PC-3 (cell line): Measurements from ENCODE around the gene CD22. TPM values are rescaled to one million over a fixed set of nuclear protein-coding genes. Genes with fewer than 3 reads are reported as not detected.

Experiments
- ATAC-seq: fragments of 200-7000 bp; cut with Tn5 transposase; 2 replicates; pipeline ENCODE4 v1.9.1; 2020; ENCODE audit warnings: mild to moderate bottlenecking, moderate library complexity
- BruUV-seq: library from RNA; stranded (reverse); fragments of 400-500 nt; replicated peaks from 2 replicates; lab custom pipeline; 2021; lab: Mats Ljungman, UMichigan
- CTCF ChIA-PET: fragments of 300-600 bp; sonication (Branson Sonifier 250); formaldehyde crosslinking; loops from one replicate; lab custom pipeline; 2022; ENCODE audit warnings: antibody characterized with exemption; lab: Charles Lee
- POLR2A ChIA-PET: fragments of 300-600 bp; sonication (Branson Sonifier 250); formaldehyde crosslinking; loops from one replicate; lab custom pipeline; 2022; ENCODE audit warnings: antibody characterized with exemption; ENCODE audit not compliant: unreplicated experiment; lab: Charles Lee
- DNase-seq: peaks from one replicate; pipeline ENCODE4 v3.0.0-alpha.2; 2015
- H2AFZ ChIP-seq: fragments of 300-600 bp; sonication (generic); 2 replicates; pipeline ENCODE4 v1.6.0; 2016; ENCODE audit warnings: antibody characterized with exemption, low read length
- H3F3A ChIP-seq: fragments of 300-600 bp; sonication (generic); one replicate; pipeline ENCODE4 v1.6.0; 2017; ENCODE audit warnings: antibody characterized with exemption, low read length, control low read depth, mild to moderate bottlenecking; ENCODE audit not compliant: unreplicated experiment
- H3K27ac ChIP-seq: fragments of 300-600 bp; sonication (generic); 2 replicates; pipeline ENCODE4 v1.5.1; 2016; ENCODE audit warnings: mild to moderate bottlenecking, low read length
- H3K27me3 ChIP-seq: fragments of 300-600 bp; sonication (generic); 2 replicates; pipeline ENCODE4 v1.6.1; 2016; ENCODE audit warnings: low read length, mixed read lengths
- H3K36me3 ChIP-seq: fragments of 300-600 bp; sonication (generic); 2 replicates; pipeline ENCODE4 v1.6.1; 2016; ENCODE audit warnings: low read depth, mixed run types, low read length, mixed read lengths
- H3K4me1 ChIP-seq: fragments of 300-600 bp; sonication (generic); 2 replicates; pipeline ENCODE4 v1.5.1; 2016; ENCODE audit warnings: low read length; ENCODE audit not compliant: insufficient read depth
- H3K4me2 ChIP-seq: fragments of 300-600 bp; sonication (generic); 2 replicates; pipeline ENCODE4 v1.6.0; 2016; ENCODE audit warnings: low read length
- H3K4me3 ChIP-seq: fragments of 300-600 bp; sonication (generic); 2 replicates; pipeline ENCODE4 v1.5.1; 2016; ENCODE audit warnings: mild to moderate bottlenecking, low read length, mixed read lengths
- H3K79me2 ChIP-seq: fragments of 300-600 bp; sonication (generic); 2 replicates; pipeline ENCODE4 v1.6.1; 2017; ENCODE audit warnings: low read length, mixed read lengths
- H3K9ac ChIP-seq: fragments of 300-600 bp; sonication (generic); 2 replicates; pipeline ENCODE4 v1.6.0; 2016; ENCODE audit warnings: mild to moderate bottlenecking, low read length
- H3K9me2 ChIP-seq: fragments of 300-600 bp; sonication (generic); replicated peaks from 2 replicates; pipeline ENCODE4 v1.6.1; 2016; ENCODE audit warnings: mixed run types, low read length, mixed read lengths
- H3K9me3 ChIP-seq: fragments of 300-600 bp; sonication (generic); 2 replicates; pipeline ENCODE4 v1.6.1; 2016; ENCODE audit warnings: low read length, mixed read lengths
- H4K20me1 ChIP-seq: fragments of 300-600 bp; sonication (generic); 2 replicates; pipeline ENCODE4 v1.6.1; 2016; ENCODE audit warnings: low read length, mixed read lengths
- EZH2 ChIP-seq: fragments of 300-600 bp; sonication (generic); IDR thresholded peaks from one replicate; pipeline ENCODE4 v1.6.1; 2017; ENCODE audit warnings: antibody characterized with exemption, mild to moderate bottlenecking, low read length; ENCODE audit not compliant: unreplicated experiment
- EZH2phosphoT487 ChIP-seq: fragments of 300-600 bp; sonication (generic); IDR thresholded peaks from 2 replicates; pipeline ENCODE4 v1.6.1; 2018; ENCODE audit warnings: mild to moderate bottlenecking, antibody characterized with exemption, low read length, borderline replicate concordance
- intact Hi-C: fragments of 100-400 bp; cut with micrococcal nuclease; formaldehyde crosslinking; loops from 2 replicates; pipeline ENCODE4 v1.9.0; 2023
- total RNA-seq: library from RNA; depleted of rRNA; stranded (reverse); fragments of >200 nt; gene quantifications from 2 replicates; pipeline ENCODE4 v1.2.3, GENCODE V29; 2014
- TF ChIP-seq, protein P1 (sequence below): fragments of 300-600 bp; sonication (generic); conservative IDR thresholded peaks from 2 replicates; pipeline ENCODE4 v1.5.1; 2017; ENCODE audit warnings: antibody characterized with exemption, low read depth, mild to moderate bottlenecking, low read length

CD22 gene
- total RNA-seq, 1 experiment from 2014 or later: 0.07 TPM

DNA sequence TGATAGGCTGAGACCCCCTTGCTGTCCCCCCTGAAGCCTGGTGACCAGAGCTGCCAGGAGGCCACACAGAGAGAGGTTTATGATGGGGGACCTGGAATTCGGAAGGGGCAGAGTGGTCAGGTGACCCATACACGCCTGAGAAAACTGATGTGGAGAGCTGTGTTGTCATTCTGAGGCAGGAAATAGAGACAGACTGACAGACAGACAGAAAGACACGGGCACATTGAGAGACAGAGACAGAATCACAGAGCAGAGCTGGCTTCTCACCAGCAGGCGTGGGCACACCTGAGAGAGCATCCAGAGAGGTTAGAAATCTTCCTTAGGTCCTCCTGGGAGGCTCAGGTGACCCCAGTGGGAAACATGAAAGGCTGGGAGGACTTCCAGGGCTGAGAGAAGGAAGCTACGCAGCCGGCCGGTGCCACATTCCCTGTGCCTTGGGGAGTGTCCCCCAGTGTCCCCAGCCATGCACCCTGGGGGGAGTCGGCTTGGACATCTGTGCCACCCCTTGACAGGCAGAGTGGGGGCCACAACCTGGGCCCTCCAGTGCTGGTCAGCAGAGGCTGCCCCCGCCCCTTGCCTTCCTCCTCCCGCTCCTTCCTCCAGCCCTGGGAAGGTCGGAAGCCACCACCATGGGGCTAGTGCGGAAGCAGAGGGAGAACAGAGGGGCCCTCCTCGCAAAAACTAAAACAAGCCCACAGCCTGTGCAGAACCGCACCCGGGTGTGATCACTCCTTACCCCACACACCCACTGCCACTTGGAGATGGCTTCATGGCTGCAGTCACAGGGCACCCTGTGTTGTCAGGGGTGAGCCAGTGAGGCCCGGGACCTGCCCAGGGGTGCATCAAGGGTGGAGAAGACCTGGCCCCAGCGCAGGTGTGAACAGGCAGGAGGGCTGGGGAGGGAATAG lies 20.9 kb downstream of the CD22 start:
- Histone ChIP-seq H3F3A (no peaks in the 10 kb centered on the region), H3K27me3 (peaks cover 25% of the 10 kb centered on the region; the same call in 1 of the 2 replicates), H3K4me2 (no peak overlapping the region), H3K9me3 (no peaks in the 10 kb centered on the region), H2AFZ (no peak overlapping the region), H3K36me3 (no peaks in the 10 kb centered on the region; the same call in 1 of the 2 replicates), H3K79me2 (no peaks in the 10 kb centered on the region), H3K9me2 (no peaks in the 10 kb centered on the region), H3K4me3 (no peak overlapping the region), H4K20me1 (no peaks in the 10 kb centered on the region), H3K4me1 (no peaks in the 10 kb centered on the region), H3K9ac (no peak overlapping the region), H3K27ac (no peak overlapping the region)
- TF ChIP-seq EZH2phosphoT487: no peak
- TF ChIP-seq EZH2: no peak
- TF ChIP-seq, protein P1, sequence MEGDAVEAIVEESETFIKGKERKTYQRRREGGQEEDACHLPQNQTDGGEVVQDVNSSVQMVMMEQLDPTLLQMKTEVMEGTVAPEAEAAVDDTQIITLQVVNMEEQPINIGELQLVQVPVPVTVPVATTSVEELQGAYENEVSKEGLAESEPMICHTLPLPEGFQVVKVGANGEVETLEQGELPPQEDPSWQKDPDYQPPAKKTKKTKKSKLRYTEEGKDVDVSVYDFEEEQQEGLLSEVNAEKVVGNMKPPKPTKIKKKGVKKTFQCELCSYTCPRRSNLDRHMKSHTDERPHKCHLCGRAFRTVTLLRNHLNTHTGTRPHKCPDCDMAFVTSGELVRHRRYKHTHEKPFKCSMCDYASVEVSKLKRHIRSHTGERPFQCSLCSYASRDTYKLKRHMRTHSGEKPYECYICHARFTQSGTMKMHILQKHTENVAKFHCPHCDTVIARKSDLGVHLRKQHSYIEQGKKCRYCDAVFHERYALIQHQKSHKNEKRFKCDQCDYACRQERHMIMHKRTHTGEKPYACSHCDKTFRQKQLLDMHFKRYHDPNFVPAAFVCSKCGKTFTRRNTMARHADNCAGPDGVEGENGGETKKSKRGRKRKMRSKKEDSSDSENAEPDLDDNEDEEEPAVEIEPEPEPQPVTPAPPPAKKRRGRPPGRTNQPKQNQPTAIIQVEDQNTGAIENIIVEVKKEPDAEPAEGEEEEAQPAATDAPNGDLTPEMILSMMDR: no peak
- CTCF ChIA-PET: no interaction called here
- DNase-seq (no peak), ATAC-seq (no peak)
- POLR2A ChIA-PET: no interaction called here
- intact Hi-C loops: no loop called here
- no TSS peak for BruUV-seq

GRCh38 chr19:35350591-35350990 lies 21.6 kb downstream of the CD22 start:
- H3K4me3 ChIP-seq: no peak overlapping the region
- no peaks in the 10 kb centered on the region for H3K4me1 ChIP-seq
- DNase-seq (no peak), ATAC-seq (no peak)
- no peaks in the 10 kb centered on the region for H3K9me3 ChIP-seq
- no peaks in the 10 kb centered on the region for H3F3A ChIP-seq
- H4K20me1 ChIP-seq: no peaks in the 10 kb centered on the region
- ChIA-PET CTCF (no interaction called here), POLR2A (no interaction called here)
- H3K79me2 ChIP-seq: no peaks in the 10 kb centered on the region
- TF ChIP-seq, protein P1: no peak
- TF ChIP-seq EZH2phosphoT487 (no peak), EZH2 (no peak)
- H3K27me3 ChIP-seq: peaks cover 22% of the 10 kb centered on the region
- H3K36me3 ChIP-seq: no peaks in the 10 kb centered on the region; the same call in 1 of the 2 replicates
- H2AFZ ChIP-seq: no peak overlapping the region
- intact Hi-C loops: no loop called here
- H3K9ac ChIP-seq: no peak overlapping the region
- H3K27ac ChIP-seq: no peak overlapping the region
- H3K9me2 ChIP-seq: no peaks in the 10 kb centered on the region
- no peak overlapping the region for H3K4me2 ChIP-seq
- no TSS peak for BruUV-seq
